ENCODE results near the gene MYCN. TPM values are rescaled to one million over a fixed set of nuclear protein-coding genes. Genes with fewer than 3 reads are reported as not detected.

Gene MYCN
- total and polyA plus RNA-seq, 2 of the 4 experiments (the other 2 are of a cell fraction), result not detected

DNA sequence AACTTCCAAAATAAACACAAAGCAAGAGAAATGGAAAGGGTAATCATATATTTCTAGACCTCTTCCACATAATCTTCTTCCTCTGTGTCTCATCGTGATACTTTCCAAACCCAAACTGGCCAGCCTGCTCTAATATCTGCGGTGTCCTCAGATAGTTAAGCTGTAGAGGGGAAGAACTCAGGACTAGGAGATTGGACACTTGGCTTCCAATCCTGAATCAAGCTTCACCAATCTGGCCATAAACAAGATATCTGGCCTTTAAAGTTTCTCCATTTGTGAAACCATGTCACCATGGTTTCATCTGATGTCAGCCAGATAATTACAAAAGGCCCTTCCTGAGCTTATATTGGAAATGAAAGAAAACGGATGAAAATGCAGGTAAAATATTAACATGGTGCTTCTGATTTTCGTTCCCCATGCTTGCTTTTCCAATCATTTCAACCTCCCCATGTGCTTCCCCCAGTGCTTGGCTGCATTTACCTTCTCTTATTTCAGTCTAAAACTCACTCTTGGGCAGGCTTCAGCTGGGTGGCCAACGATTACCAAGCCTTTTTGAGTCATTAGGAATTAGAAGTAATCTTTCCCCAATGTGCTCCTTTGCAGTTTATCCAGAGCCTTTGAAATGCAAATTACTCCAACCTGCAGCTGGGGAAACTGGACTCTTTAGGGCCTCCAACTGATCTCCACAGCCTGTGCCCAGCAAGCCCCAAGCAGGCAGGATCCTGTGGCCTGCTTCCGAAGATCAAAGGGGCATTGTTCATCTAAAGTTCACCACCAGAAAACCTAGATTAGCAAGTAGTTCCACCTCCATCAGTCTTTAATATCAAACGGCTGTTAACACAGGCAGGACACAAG lies 44.5 kb upstream of the MYCN start:
- DNase-seq, result no peak
- Histone ChIP-seq H3K36me3 (ENCODE audit: control insufficient read depth, insufficient read depth, low read length) (no peaks in the 10 kb centered on the region), H3K9me1 (ENCODE audit: insufficient read depth, low read length) (no peaks in the 10 kb centered on the region), H3K27ac (ENCODE audit: insufficient read depth, low read length) (no peak overlapping the region), H4K20me1 (ENCODE audit: insufficient read depth, low read length) (no peaks in the 10 kb centered on the region), H2AK5ac (ENCODE audit: low read depth, low read length) (no peak overlapping the region), H3K56ac (ENCODE audit: extremely low read depth, insufficient read depth, low read length) (no peak overlapping the region), H3K9me3 (ENCODE audit: control insufficient read depth, insufficient read depth, low read length) (peaks cover 29% of the 10 kb centered on the region), H3K79me1 (ENCODE audit: low read depth in 1 of 2, low read length in 2 of 2) (no peaks in the 10 kb centered on the region), H3K4me1 (ENCODE audit: control insufficient read depth, insufficient read depth, low read length) (no peaks in the 10 kb centered on the region), H2BK5ac (ENCODE audit: low read depth, low read length, poor library complexity, severe bottlenecking) (no peak overlapping the region), H3K4me2 (ENCODE audit: low read depth, low read length) (no peak overlapping the region), H3K14ac (replicated peaks; ENCODE audit: low read depth, low read length) (no peak overlapping the region), H2AFZ (replicated peaks; ENCODE audit: low read length, poor library complexity) (no peak overlapping the region), H4K5ac (ENCODE audit: low read depth, low read length) (no peak overlapping the region), H2BK15ac (ENCODE audit: low read depth, low read length) (no peak overlapping the region), H3K18ac (ENCODE audit: low read depth, low read length) (no peak overlapping the region), H2BK20ac (ENCODE audit: low read depth, low read length) (no peak overlapping the region), H3K4ac (ENCODE audit: low read depth, low read length) (no peak overlapping the region), H4K91ac (ENCODE audit: insufficient read depth, low read depth, low read length) (no peak overlapping the region), H3K9ac (ENCODE audit: low read depth, low read length) (no peak overlapping the region), H2AK9ac (replicated peaks; ENCODE audit: low read depth, low read length, poor library complexity) (no peak overlapping the region), H3K23ac (ENCODE audit: low read depth, low read length) (no peak overlapping the region), H3K27me3 (ENCODE audit: control insufficient read depth, insufficient read depth, low read length) (no peaks in the 10 kb centered on the region), H3K4me3 (ENCODE audit: insufficient read depth, low read depth, low read length) (no peak overlapping the region), H4K8ac (ENCODE audit: low read depth in 2 of 2, low read length in 2 of 2) (no peak overlapping the region), H2BK120ac (ENCODE audit: low read depth, low read length) (no peak overlapping the region)
- no TSS peak for BruUV-seq (replicated peaks)
- ATAC-seq (ENCODE audit: low read depth), result no peak
- TF ChIP-seq CHD1 (IDR thresholded peaks at IDR 0.05; ENCODE audit: low read depth, low read length) (no peak), SMC3 (IDR thresholded peaks at IDR 0.05; ENCODE audit: low read depth, low read length) (no peak), BHLHE40 (IDR thresholded peaks at IDR 0.05; ENCODE audit: low read depth, low read length) (no peak)
- TF ChIP-seq, protein P1, sequence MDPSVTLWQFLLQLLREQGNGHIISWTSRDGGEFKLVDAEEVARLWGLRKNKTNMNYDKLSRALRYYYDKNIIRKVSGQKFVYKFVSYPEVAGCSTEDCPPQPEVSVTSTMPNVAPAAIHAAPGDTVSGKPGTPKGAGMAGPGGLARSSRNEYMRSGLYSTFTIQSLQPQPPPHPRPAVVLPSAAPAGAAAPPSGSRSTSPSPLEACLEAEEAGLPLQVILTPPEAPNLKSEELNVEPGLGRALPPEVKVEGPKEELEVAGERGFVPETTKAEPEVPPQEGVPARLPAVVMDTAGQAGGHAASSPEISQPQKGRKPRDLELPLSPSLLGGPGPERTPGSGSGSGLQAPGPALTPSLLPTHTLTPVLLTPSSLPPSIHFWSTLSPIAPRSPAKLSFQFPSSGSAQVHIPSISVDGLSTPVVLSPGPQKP (IDR thresholded peaks at IDR 0.05; ENCODE audit: borderline replicate concordance, low read depth, low read length), result no peak
- TF ChIP-seq, protein P2, sequence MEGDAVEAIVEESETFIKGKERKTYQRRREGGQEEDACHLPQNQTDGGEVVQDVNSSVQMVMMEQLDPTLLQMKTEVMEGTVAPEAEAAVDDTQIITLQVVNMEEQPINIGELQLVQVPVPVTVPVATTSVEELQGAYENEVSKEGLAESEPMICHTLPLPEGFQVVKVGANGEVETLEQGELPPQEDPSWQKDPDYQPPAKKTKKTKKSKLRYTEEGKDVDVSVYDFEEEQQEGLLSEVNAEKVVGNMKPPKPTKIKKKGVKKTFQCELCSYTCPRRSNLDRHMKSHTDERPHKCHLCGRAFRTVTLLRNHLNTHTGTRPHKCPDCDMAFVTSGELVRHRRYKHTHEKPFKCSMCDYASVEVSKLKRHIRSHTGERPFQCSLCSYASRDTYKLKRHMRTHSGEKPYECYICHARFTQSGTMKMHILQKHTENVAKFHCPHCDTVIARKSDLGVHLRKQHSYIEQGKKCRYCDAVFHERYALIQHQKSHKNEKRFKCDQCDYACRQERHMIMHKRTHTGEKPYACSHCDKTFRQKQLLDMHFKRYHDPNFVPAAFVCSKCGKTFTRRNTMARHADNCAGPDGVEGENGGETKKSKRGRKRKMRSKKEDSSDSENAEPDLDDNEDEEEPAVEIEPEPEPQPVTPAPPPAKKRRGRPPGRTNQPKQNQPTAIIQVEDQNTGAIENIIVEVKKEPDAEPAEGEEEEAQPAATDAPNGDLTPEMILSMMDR (conservative IDR thresholded peaks at IDR 0.05; ENCODE audit: low read depth, low read length), result no peak
- no CpG with 5 or more reads among the region's 7 CpGs for WGBS, 2 experiments (ENCODE audit: extremely low coverage in 2 of 2, insufficient read length in 1 of 2)
- intact Hi-C loops (cut with micrococcal nuclease) (no loop called here), in situ Hi-C loops (cut with MboI; ENCODE audit: low sequenced_read_pairs) (no loop called here), dilution Hi-C loops (cut with HindIII; ENCODE audit: low sequenced_read_pairs, unreplicated experiment) (no loop called here)
- ChIA-PET CTCF (no interaction called here), POLR2A (ENCODE audit: unreplicated experiment) (no interaction called here)
